A673 (cell line): ENCODE measurements around the gene CCDC9B.

Experiments
- CTCF ChIP-seq: fragments of 300-800, 200-600 bp; sonication (generic); conservative IDR thresholded peaks from 2 replicates; pipeline ENCODE4 v1.5.1; 2017; ENCODE audit warnings: low read depth, mild to moderate bottlenecking, antibody characterized with exemption, low read length, moderate library complexity, mixed read lengths
- EZH2 ChIP-seq: fragments of 200-600 bp; sonication (generic); IDR thresholded peaks from 2 replicates; pipeline ENCODE4 v1.6.1; 2017; ENCODE audit warnings: borderline replicate concordance, low read depth, mild to moderate bottlenecking, mixed read lengths, antibody characterized with exemption, low read length; ENCODE audit not compliant: poor library complexity, severe bottlenecking

GRCh38 chr15:40285554-40286011 lies 55.2 kb downstream of the CCDC9B start:
- TF ChIP-seq EZH2 (no peak), CTCF (no peak)
